ENCODE measurements around the gene ZNF750. TPM values are rescaled to one million over a fixed set of nuclear protein-coding genes. Genes with fewer than 3 reads are reported as not detected.

ZNF750 gene
- total RNA-seq, 4 donors from 2014 or later, result 117 to 353 (median 233) TPM

GRCh38 chr17:82849076-82849945 lies 9.5 kb upstream of the ZNF750 start:
- H3K4me1 ChIP-seq, result no peaks in the 10 kb centered on the region
- H3K27ac ChIP-seq, result no peak overlapping the region
- no peak for DNase-seq (ENCODE audit: low spot score in 2 of 2)
- H3K9me3 ChIP-seq, result no peaks in the 10 kb centered on the region
- 90% methylated on average over 29 of the region's 33 CpGs for WGBS
- H3K36me3 ChIP-seq, result peaks cover 9% of the 10 kb centered on the region
- no peaks in the 10 kb centered on the region for H3K27me3 ChIP-seq
- TF ChIP-seq POLR2AphosphoS5 (IDR thresholded peaks at IDR 0.05) (no peak), CTCF (IDR thresholded peaks at IDR 0.05) (no peak), EP300 (IDR thresholded peaks at IDR 0.05) (no peak), POLR2A (IDR thresholded peaks at IDR 0.05) (no peak)
- no peak overlapping the region for H3K4me3 ChIP-seq

GRCh38 chr17:82848022-82848592 lies 8.3 kb upstream of the ZNF750 start:
- WGBS, result 68% methylated on average over 23 of the region's 23 CpGs
- peak overlapping the region; percentile 32 for H3K4me3 ChIP-seq

GRCh38 chr17:82846061-82846691 lies 6.4 kb upstream of the ZNF750 start:
- H3K27me3 ChIP-seq, result no peaks in the 10 kb centered on the region
- DNase-seq (ENCODE audit: low spot score in 2 of 2), result no peak
- no peak for TF ChIP-seq POLR2A (IDR thresholded peaks at IDR 0.05)
- no peak for TF ChIP-seq CTCF (IDR thresholded peaks at IDR 0.05)
- TF ChIP-seq POLR2AphosphoS5 (IDR thresholded peaks at IDR 0.05), result no peak
- TF ChIP-seq EP300 (IDR thresholded peaks at IDR 0.05), result no peak
- H3K27ac ChIP-seq, result no peak overlapping the region
- WGBS, result 77% methylated on average over 23 of the region's 25 CpGs
- no peak overlapping the region for H3K4me3 ChIP-seq
- no peaks in the 10 kb centered on the region for H3K4me1 ChIP-seq
- no peaks in the 10 kb centered on the region for H3K9me3 ChIP-seq
- H3K36me3 ChIP-seq, result peaks cover 5% of the 10 kb centered on the region

More at GRCh38 chr17:82848022-82848592, 8.3 kb upstream of the ZNF750 start:
- TF ChIP-seq POLR2A (IDR thresholded peaks at IDR 0.05) (no peak), EP300 (IDR thresholded peaks at IDR 0.05) (no peak), CTCF (IDR thresholded peaks at IDR 0.05) (no peak), POLR2AphosphoS5 (IDR thresholded peaks at IDR 0.05) (no peak)
- Histone ChIP-seq H3K27ac (no peak overlapping the region), H3K36me3 (peaks cover 5% of the 10 kb centered on the region), H3K4me1 (no peaks in the 10 kb centered on the region), H3K27me3 (no peaks in the 10 kb centered on the region), H3K9me3 (no peaks in the 10 kb centered on the region)
- no peak for DNase-seq (ENCODE audit: low spot score in 2 of 2)

GRCh38 chr17:82845163-82845807 lies 5.5 kb upstream of the ZNF750 start:
- peaks cover 5% of the 10 kb centered on the region for H3K36me3 ChIP-seq
- no peaks in the 10 kb centered on the region for H3K27me3 ChIP-seq
- H3K4me1 ChIP-seq, result peaks cover 2% of the 10 kb centered on the region
- no peaks in the 10 kb centered on the region for H3K9me3 ChIP-seq
- no peak overlapping the region for H3K4me3 ChIP-seq
- 80% methylated on average over 24 of the region's 24 CpGs for WGBS
- no peak overlapping the region for H3K27ac ChIP-seq
- no peak for DNase-seq (ENCODE audit: low spot score in 2 of 2)
- no peak for TF ChIP-seq CTCF (IDR thresholded peaks at IDR 0.05)
- no peak for TF ChIP-seq POLR2AphosphoS5 (IDR thresholded peaks at IDR 0.05)
- no peak for TF ChIP-seq POLR2A (IDR thresholded peaks at IDR 0.05)
- TF ChIP-seq EP300 (IDR thresholded peaks at IDR 0.05), result no peak

Measured in suprapubic skin (tissue), 4 donors.